NCI-H69 (cell line): ENCODE data around the gene ZNF213.
A peak's percentile ranks its signal among the peaks of the same experiment; 100 is the strongest.
"Not testable (repeated sequence)": the region's sequence is repeated elsewhere in the genome, so short reads cannot be mapped to it uniquely, and the experiment has no call there.

Source experiments
- DNase-seq: peaks from one replicate; lab custom pipeline; 2025; lab: John Stamatoyannopoulos, UW

ZNF213 gene

GRCh38 chr16:3129137-3130131 lies 5.4 kb upstream of the ZNF213 start:
- peak; percentile 90 for DNase-seq

- DNase-seq = peak; percentile 65
Measured at GRCh38 chr16:3131755-3132377, 3.0 kb upstream of the ZNF213 start.

- DNase-seq = no peak
Measured at GRCh38 chr16:3133844-3134243, 985 bp upstream of the ZNF213 start.

- no peak for DNase-seq
Measured at GRCh38 chr16:3135126-3135715, 392 bp downstream of the ZNF213 start.

GRCh38 chr16:3137267-3137666 lies 2.4 kb downstream of the ZNF213 start:
- DNase-seq = no peak

GRCh38 chr16:3138342-3138741 lies 3.5 kb downstream of the ZNF213 start:
- DNase-seq = no peak

GRCh38 chr16:3138823-3139426 lies 4.1 kb downstream of the ZNF213 start:
- no peak for DNase-seq

- DNase-seq = not testable (repeated sequence)
Measured at GRCh38 chr16:3139561-3139960, 4.7 kb downstream of the ZNF213 start.

GRCh38 chr16:3140603-3141427 lies 6.0 kb downstream of the ZNF213 start:
- DNase-seq = no peak

GRCh38 chr16:3141781-3142311 lies 7.0 kb downstream of the ZNF213 start:
- DNase-seq = no peak

- no peak for DNase-seq
Measured at GRCh38 chr16:3142327-3142726, 7.5 kb downstream of the ZNF213 start.

GRCh38 chr16:3142770-3143169 lies 7.9 kb downstream of the ZNF213 start:
- no peak for DNase-seq

- DNase-seq = no peak
Measured at GRCh38 chr16:3143189-3143588, 8.4 kb downstream of the ZNF213 start.

- peak; percentile 68 for DNase-seq
Measured at GRCh38 chr16:3143598-3144320, 8.9 kb downstream of the ZNF213 start.

GRCh38 chr16:3144321-3144983 lies 9.6 kb downstream of the ZNF213 start:
- no peak for DNase-seq

- no peak for DNase-seq
Measured at GRCh38 chr16:3145151-3145550, 10.3 kb downstream of the ZNF213 start.

GRCh38 chr16:3145660-3146059 lies 10.8 kb downstream of the ZNF213 start:
- DNase-seq = no peak

- DNase-seq = no peak
Measured at GRCh38 chr16:3147046-3147756, 12.4 kb downstream of the ZNF213 start.

- DNase-seq = no peak
Measured at GRCh38 chr16:3147757-3148104, 12.9 kb downstream of the ZNF213 start.
